IPS-11a (cell line): ENCODE results near the gene ARHGAP10.

Experiments used
- H3K4me3 ChIP-seq: one replicate; pipeline ENCODE4 v1.5.1; 2013; ENCODE audit warnings: low read depth, low read length, control low read depth

Gene ARHGAP10

DNA sequence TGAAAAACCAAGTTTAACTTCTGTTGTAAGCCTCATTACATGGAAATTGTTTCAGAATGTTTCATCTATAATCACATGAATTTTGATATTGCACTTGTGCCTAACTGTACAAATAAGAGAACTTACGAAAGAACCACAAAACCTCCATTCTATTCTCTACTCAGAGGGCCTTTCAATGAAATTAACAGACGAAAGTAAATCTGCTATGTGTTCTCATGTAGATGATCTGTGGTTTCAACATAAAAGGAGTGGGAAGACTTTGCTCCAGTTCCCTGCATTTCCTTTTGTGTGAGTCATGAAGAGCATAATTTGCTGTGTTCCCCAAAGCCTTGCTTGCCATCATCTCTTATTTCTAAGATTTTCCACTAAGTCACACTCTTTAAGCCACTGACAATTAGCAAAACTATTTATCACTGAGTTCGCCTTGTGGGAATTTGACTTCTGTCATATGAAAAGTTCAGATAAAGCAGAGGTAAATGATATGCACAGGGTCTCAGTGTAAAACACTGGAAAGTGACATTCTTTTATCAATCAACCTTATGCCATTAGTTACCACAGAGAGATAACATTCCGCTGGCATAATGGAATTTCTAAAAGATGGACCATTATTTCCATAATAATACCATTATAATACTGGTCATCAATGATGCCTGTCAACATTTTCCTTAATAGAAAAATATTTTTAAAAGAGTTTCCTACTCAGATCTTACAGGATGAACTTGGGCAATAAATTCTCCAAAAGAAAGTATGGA, 380.5 kb downstream of the ARHGAP10 start:
- H3K4me3 ChIP-seq: no peak overlapping the region

DNA sequence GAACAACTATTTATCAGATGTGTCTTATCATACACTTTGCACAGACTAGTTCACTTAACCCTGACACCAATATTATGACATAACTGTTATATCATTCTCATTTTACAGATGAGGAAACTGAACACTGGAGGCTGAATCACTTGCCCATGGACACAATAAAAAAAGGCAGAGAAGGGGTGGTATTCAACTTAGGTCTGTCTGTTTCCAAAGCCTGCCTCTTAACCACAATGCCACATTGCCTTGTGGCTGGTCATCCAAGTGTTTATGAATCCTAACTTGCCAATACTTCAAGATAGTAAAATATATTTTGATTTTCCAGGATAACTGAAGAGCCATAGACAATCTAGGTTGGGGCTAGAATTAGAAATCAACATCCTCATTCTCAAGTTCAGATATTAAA, 382.5 kb downstream of the ARHGAP10 start:
- H3K4me3 ChIP-seq: no peak overlapping the region

DNA sequence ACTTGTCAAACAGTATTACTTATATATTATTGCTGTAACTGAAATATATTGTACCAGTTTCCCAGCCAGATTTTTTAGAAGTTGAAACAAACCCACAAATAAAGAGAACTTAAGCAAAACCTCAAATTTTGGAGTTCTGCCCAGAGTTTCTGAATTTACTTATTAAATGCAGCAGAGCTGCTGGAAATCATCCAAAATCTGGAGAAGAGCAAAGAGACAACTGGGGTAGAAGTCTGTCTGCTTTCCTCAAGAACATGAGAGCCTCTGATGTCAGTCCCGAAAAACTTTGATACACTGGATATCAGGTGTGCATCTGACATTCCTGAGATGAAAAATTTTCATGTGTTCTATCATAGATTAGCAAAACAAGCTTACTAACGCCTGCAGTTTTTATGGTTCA, 384.4 kb downstream of the ARHGAP10 start:
- H3K4me3 ChIP-seq: no peak overlapping the region

DNA sequence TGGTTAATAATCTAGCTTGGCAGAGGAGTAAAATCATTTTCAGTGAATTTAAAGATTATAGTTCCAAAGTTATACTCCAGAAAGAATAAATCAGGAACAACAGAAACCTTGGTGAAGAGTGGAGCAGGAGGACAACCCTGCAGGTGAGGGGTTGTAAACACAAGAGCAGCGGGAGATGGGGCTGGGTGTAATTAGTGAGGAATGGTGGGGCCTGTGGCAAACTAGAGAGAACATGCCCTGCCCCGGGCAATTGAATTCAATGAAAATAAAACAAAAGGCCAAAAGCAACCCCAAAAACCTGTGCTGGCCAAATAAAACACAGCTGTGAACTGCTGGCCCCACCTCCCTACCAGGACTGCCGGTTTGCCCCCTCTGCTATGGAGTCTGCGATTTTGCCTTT, 385.1 kb downstream of the ARHGAP10 start:
- H3K4me3 ChIP-seq: no peak overlapping the region

DNA sequence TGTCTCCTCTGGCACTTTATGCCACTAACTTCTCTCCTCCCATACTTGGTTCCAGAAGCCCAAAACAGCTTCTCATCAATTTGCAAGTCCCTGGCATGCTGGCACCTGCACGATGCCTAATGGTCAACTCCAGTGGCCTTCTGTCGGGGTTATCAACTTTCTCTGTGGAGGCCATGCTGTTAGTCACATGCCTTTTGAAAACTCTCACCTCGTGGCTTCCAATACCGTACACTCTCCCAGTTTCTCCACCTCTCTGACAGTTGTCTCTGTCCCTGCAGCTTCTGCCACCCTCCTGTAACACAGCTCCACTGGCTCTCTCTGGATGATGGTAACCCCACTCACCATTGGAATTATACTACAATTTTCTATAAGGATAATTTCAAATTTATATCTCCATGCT, 386.3 kb downstream of the ARHGAP10 start:
- no peak overlapping the region for H3K4me3 ChIP-seq

DNA sequence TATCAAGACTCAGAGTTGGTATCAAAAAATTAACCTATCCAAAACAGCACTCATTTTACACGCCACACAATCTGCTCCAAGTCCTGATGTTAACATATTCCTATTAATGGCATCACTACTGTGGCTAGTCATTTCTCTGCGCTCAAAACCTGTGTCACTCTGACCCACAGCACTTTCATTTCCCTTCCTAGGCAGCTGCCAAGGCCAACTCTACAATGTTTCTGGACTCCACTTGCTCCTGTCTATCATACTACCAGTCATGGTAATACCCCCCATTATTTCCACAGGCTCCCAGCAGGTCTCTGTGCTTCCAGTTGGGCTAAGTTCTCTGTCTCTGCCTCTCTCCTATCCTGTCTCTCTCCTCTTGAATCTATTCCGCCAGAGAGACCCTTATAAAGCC, 386.7 kb downstream of the ARHGAP10 start:
- no peak overlapping the region for H3K4me3 ChIP-seq

DNA sequence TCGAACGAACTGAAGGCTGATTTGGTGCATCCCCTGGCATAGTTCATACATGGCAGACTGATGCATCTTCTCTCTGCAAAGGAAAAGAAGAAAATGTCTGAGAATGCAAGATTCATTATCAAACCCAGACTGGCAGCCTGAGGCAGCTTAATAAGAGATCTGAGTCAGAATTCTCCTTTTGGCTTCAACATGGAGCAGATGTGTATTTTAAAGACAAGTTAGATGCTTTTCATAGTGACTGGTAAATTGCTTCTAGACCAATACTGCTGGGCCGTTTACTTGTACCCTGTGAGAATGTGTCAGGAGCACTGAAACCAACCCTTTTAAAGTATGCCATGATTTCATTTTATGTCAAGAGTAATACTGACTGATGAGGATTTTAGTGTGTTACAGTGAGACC, 388.3 kb downstream of the ARHGAP10 start:
- H3K4me3 ChIP-seq: no peak overlapping the region
